Heart left ventricle (tissue), 16 donors: ENCODE results near the gene MED1. TPM values are rescaled to one million over a fixed set of nuclear protein-coding genes. Genes with fewer than 3 reads are reported as not detected.
"Not testable (repeated sequence)": the region's sequence is repeated elsewhere in the genome, so short reads cannot be mapped to it uniquely, and the experiment has no call there.

ENCODE experiments used
- ATAC-seq, 4 donors: fragments of 200-7000 bp; cut with Tn5 transposase; one replicate each; pipeline ENCODE4 v1.9.1; 2020 to 2022; ENCODE audit warnings: moderate library complexity in 4 of 4, mild to moderate bottlenecking in 3 of 4, moderate number of reproducible peaks in 1 of 4
- DNase-seq, 5 donors: peaks; one replicate each; pipeline ENCODE4 v3.0.0-alpha.2; 2020
- H3K27ac ChIP-seq, 12 donors: fragments of 200-600 bp; sonication (generic) in 4 of 12; one replicate each; pipeline versions ENCODE4 v1.5.0 to v1.8.0; 2016 to 2022; ENCODE audit warnings: mild to moderate bottlenecking in 2 of 12
- H3K27me3 ChIP-seq, 9 donors: fragments of 200-600 bp; sonication (generic) in 2 of 9; one replicate each; pipeline versions ENCODE4 v1.5.1 to v1.8.0; 2016 to 2022; ENCODE audit warnings: mild to moderate bottlenecking in 3 of 9
- H3K36me3 ChIP-seq, 9 donors: fragments of 200-600 bp; sonication (generic) in 2 of 9; one replicate each; pipeline versions ENCODE4 v1.5.0 to v1.8.0; 2018 to 2022; ENCODE audit warnings: mild to moderate bottlenecking in 2 of 9
- H3K4me1 ChIP-seq, 12 donors: fragments of 200-600 bp; sonication (generic) in 4 of 12; one replicate each; pipeline versions ENCODE4 v1.5.0 to v1.8.0; 2016 to 2022; ENCODE audit warnings: mild to moderate bottlenecking in 3 of 12
- H3K4me3 ChIP-seq, 12 donors: fragments of 200-600 bp; sonication (generic) in 4 of 12; one replicate each; pipeline versions ENCODE4 v1.5.0 to v1.8.0; 2017 to 2022; ENCODE audit warnings: mild to moderate bottlenecking in 9 of 12, moderate library complexity in 4 of 12
- H3K9me3 ChIP-seq, 12 donors: fragments of 200-600 bp; sonication (generic) in 4 of 12; one replicate each; pipeline versions ENCODE4 v1.5.0 to v1.8.0; 2016 to 2022; ENCODE audit warnings: mild to moderate bottlenecking in 1 of 12
- POLR2A ChIP-seq, 2 donors: fragments of 450-650 bp; IDR thresholded peaks; one replicate each; pipeline ENCODE4 v1.6.1; 2017; ENCODE audit warnings: antibody characterized with exemption in 2 of 2, mild to moderate bottlenecking in 2 of 2, moderate library complexity in 2 of 2
- WGBS, 4 donors: extraction: QIAGEN DNeasy Blood & Tissue Kit in 2 of 4; methylation state at CpG; one replicate each; pipeline versions ENCODE4 v1.1.5 to v1.1.7; 2013 to 2018; 5-methylcytosine and 5-hydroxymethylcytosine counted together
- intact Hi-C, 10 donors: fragments of 100-400 bp; cut with DNase I; formaldehyde crosslinking; loops; one replicate each; pipeline versions ENCODE4 v1.11.1 to v1.14.2; 2022
- polyA plus RNA-seq, 2 donors: library from polyadenylated mRNA; stranded (reverse); fragments of 200-250 nt; gene quantifications; one replicate each; pipeline ENCODE4 v1.2.3, GENCODE V29; 2013
- total RNA-seq, 9 donors: library from RNA; depleted of rRNA in 2 of 9; stranded (reverse); fragments of >200 nt in 2 of 9; fragmentation: NEBNext Ultra II Directional in 3 of 9; extraction: Animal tissue kit (Norgen Biotek cat#: 25700) in 3 of 9; gene quantifications; one replicate each; pipeline versions ENCODE4 v1.1.0 to v1.2.4, GENCODE V29; 2016 to 2023
- TF ChIP-seq, protein P1 (sequence below), 12 donors: fragments of 200-600 bp; sonication (generic) in 4 of 12; IDR thresholded peaks; one replicate each; pipeline versions ENCODE4 v1.5.0 to v1.8.0; 2018 to 2022; ENCODE audit warnings: antibody characterized with exemption in 12 of 12, mild to moderate bottlenecking in 5 of 12
- donor health status: ischemic (EF 13 %, LVEDD 7.1; RV severe dilation, severe dysfunction).
- donor health status: healthy with polysubstance abuse.
- donor health status: DM: no; HTN: yes; CAD: no.
- donor health status: DM: no; HTN: no; CAD: no.
- donor health status: ischemic (EF 25% LVEDD 6.9; RV normal size, moderate dysfunction).
- donor health status: ischemic (EF 25% LVEDD 5.7; RV mildly dilated, moderate dysfunction).
- donor health status: healthy.
- donor health status: DM: yes; HTN: yes; CAD: no.
- donor health status: ischemic (EF 35%, LVEDD 5.7; RV mildly dilated, moderate dysfunction).
- donor health status: nonischemic (EF 11% LVEDD 7.7; RV severe dilation, severe dysfunction).
- donor health status: DM: yes; HTN: yes; CAD: no.
- donor health status: PGD.
- donor health status: ischemic (EF 29% LVEDD 5.4; RV normal size, mild dysfunction).
- donor health status: nonischemic (EF 23%, LVEDD 6.1; RV moderate dilation, normal function).

MED1 gene
- total and polyA plus RNA-seq, 11 donors, result 7.2 to 29.4 (median 20.5) TPM

DNA sequence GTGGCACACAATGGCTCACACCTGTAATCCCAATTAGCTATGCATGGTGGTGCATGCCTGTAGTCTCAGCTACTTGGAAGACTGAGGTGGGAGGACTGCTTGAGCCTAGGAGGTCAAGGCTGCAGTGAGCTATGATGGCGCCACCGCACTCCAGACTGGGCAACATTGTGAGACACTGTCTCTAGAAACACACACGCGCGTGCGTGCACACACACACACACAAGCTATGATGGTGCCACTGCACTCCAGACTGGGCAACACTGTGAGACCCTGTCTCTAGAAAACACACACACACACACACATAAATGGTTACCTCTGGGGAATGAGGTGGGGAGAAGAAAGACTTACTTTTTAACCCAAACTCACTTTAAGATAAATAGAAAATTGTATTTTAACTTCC is 66.0 kb downstream of the MED1 start:
- Histone ChIP-seq H3K9me3 (no peaks in the 10 kb centered on the region), H3K36me3 (peaks cover 0 to 23% (median 4%) of the 10 kb centered on the region in 9 donors), H3K4me1 (peaks cover 0 to 6% (median 0%) of the 10 kb centered on the region in 12 donors), H3K27me3 (no peaks in the 10 kb centered on the region), H3K4me3 (no peak overlapping the region), H3K27ac (no peak overlapping the region)
- intact Hi-C loops, result no loop called here
- ATAC-seq (no peak), DNase-seq (no peak)
- TF ChIP-seq POLR2A (IDR thresholded peaks at IDR 0.05), result no peak
- TF ChIP-seq, protein P1, sequence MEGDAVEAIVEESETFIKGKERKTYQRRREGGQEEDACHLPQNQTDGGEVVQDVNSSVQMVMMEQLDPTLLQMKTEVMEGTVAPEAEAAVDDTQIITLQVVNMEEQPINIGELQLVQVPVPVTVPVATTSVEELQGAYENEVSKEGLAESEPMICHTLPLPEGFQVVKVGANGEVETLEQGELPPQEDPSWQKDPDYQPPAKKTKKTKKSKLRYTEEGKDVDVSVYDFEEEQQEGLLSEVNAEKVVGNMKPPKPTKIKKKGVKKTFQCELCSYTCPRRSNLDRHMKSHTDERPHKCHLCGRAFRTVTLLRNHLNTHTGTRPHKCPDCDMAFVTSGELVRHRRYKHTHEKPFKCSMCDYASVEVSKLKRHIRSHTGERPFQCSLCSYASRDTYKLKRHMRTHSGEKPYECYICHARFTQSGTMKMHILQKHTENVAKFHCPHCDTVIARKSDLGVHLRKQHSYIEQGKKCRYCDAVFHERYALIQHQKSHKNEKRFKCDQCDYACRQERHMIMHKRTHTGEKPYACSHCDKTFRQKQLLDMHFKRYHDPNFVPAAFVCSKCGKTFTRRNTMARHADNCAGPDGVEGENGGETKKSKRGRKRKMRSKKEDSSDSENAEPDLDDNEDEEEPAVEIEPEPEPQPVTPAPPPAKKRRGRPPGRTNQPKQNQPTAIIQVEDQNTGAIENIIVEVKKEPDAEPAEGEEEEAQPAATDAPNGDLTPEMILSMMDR (IDR thresholded peaks at IDR 0.05), result no peak
- 96 to 99% (median 98%) methylated on average over 6 of the region's 6 CpGs for WGBS, 4 donors

DNA sequence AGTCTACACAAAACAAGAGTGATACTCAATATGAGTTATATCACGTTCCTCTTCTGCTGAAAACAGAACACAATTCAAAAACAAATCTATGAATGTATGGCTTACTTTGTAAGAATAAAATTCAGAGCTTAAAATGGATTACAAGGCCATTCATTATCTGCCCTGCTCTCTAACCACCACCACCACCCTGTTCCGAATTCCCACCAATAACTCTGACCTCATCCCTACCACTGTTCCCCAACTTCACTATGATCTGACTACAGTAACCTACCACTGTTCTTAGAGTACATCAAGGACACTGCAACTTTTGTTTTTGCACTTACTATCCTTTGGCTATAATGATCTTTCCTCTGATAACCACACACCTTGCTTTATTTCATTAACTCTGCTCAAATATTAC is 70.9 kb downstream of the MED1 start:
- intact Hi-C loops, result no loop called here
- no peak overlapping the region for H3K27ac ChIP-seq
- DNase-seq, result no peak
- peaks cover 0 to 25% (median 9%) of the 10 kb centered on the region in 12 donors for H3K4me1 ChIP-seq
- no peak for ATAC-seq
- H3K9me3 ChIP-seq, result no peaks in the 10 kb centered on the region
- TF ChIP-seq POLR2A (IDR thresholded peaks at IDR 0.05), result no peak
- TF ChIP-seq, protein P1 (IDR thresholded peaks at IDR 0.05), result no peak
- WGBS, 4 donors, result 84 to 93% (median 88%) methylated on average over 2 of the region's 2 CpGs
- no peak overlapping the region for H3K4me3 ChIP-seq
- peaks cover 0 to 6% (median 0%) of the 10 kb centered on the region in 9 donors for H3K36me3 ChIP-seq
- no peaks in the 10 kb centered on the region for H3K27me3 ChIP-seq

DNA sequence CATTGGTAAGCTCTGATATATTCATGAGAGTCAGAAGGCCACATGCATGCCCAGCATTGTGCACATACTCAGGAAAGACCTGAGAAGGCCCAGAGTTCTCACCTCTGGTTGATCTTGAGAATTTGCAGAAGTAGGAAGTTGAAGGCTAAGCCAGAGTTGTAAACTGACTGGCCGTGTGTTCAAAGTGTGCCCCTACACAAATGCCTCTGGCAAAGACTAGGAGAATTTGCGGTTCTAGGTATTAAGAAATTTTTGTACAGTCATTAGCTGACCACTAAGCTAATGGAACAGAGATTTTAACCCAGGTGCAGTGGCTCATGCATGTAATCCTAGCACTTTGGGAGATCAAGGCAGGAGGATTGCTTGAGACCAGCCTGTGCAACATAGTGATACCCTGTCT is 74.6 kb downstream of the MED1 start:
- Histone ChIP-seq H3K4me3 (no peak overlapping the region), H3K4me1 (peaks cover 0 to 28% (median 9%) of the 10 kb centered on the region in 12 donors), H3K27ac (no peak overlapping the region), H3K9me3 (no peaks in the 10 kb centered on the region), H3K36me3 (no peaks in the 10 kb centered on the region), H3K27me3 (no peaks in the 10 kb centered on the region)
- intact Hi-C loops, result no loop called here
- DNase-seq, result no peak
- ATAC-seq, result no peak
- WGBS, 4 donors, result 45 to 77% (median 60%) methylated on average over 2 of the region's 2 CpGs
- TF ChIP-seq POLR2A (IDR thresholded peaks at IDR 0.05), result no peak
- TF ChIP-seq, protein P1 (IDR thresholded peaks at IDR 0.05), result no peak

- H3K9me3 ChIP-seq, H3K36me3 ChIP-seq, DNase-seq, intact Hi-C loops, ATAC-seq, H3K4me3 ChIP-seq, H3K27me3 ChIP-seq, H3K27ac ChIP-seq: not testable (repeated sequence)
- WGBS, 4 donors, result 98 to 100% (median 98%) methylated on average over 4 of the region's 4 CpGs
- peaks cover 0 to 36% (median 19%) of the 10 kb centered on the region in 12 donors for H3K4me1 ChIP-seq
These were observed 83.3 kb downstream of the MED1 start for GRCh38 chr17:39367805-39368204.

DNA sequence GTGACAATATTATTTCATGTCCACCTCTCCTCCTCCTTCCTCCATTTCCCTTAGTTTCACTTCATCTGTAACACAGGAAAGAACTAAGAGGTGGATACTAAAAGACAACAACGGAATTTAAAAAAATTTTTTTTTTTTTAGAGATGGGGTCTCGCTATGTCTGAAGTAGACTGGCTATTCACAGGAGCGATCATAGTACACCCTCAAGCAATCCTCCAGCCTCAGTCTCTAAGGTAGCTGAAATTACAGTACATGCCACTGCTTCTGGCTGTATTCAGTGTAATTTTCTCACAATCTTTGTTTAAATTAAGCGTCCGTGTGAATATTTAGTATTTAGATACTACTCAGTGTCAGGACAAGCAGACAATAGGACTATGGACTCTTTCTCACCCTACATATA is 85.2 kb downstream of the MED1 start:
- peak in 1 of 4 donors; percentile 22 for ATAC-seq
- no peak for DNase-seq
- Histone ChIP-seq H3K27me3 (no peaks in the 10 kb centered on the region), H3K4me3 (peak overlapping the region in 4 of 12 donors; percentile 6 to 29 (median 14)), H3K4me1 (peaks cover 0 to 45% (median 22%) of the 10 kb centered on the region in 12 donors), H3K27ac (peak overlapping the region in 10 of 12 donors; percentile 28 to 66 (median 49)), H3K36me3 (peaks cover 0 to 4% (median 0%) of the 10 kb centered on the region in 9 donors), H3K9me3 (no peaks in the 10 kb centered on the region)
- WGBS, 4 donors, result 62 to 71% (median 67%) methylated on average over 5 of the region's 5 CpGs
- intact Hi-C loops, result no loop called here
- TF ChIP-seq, protein P1 (IDR thresholded peaks at IDR 0.05), result no peak
- no peak for TF ChIP-seq POLR2A (IDR thresholded peaks at IDR 0.05)
